Occipital lobe (tissue), 2 donors: ENCODE results near the gene PCDH9. TPM values are rescaled to one million over a fixed set of nuclear protein-coding genes. Genes with fewer than 3 reads are reported as not detected.

Experiments
- DNase-seq: peaks from one replicate; lab custom pipeline; 2025; lab: John Stamatoyannopoulos, UW
- total RNA-seq: library from RNA; depleted of rRNA; stranded (reverse); fragments of >200 nt; gene quantifications from one replicate; pipeline ENCODE4 v1.2.3, GENCODE V29; 2014

The PCDH9 gene
- 113 TPM for total RNA-seq

DNA sequence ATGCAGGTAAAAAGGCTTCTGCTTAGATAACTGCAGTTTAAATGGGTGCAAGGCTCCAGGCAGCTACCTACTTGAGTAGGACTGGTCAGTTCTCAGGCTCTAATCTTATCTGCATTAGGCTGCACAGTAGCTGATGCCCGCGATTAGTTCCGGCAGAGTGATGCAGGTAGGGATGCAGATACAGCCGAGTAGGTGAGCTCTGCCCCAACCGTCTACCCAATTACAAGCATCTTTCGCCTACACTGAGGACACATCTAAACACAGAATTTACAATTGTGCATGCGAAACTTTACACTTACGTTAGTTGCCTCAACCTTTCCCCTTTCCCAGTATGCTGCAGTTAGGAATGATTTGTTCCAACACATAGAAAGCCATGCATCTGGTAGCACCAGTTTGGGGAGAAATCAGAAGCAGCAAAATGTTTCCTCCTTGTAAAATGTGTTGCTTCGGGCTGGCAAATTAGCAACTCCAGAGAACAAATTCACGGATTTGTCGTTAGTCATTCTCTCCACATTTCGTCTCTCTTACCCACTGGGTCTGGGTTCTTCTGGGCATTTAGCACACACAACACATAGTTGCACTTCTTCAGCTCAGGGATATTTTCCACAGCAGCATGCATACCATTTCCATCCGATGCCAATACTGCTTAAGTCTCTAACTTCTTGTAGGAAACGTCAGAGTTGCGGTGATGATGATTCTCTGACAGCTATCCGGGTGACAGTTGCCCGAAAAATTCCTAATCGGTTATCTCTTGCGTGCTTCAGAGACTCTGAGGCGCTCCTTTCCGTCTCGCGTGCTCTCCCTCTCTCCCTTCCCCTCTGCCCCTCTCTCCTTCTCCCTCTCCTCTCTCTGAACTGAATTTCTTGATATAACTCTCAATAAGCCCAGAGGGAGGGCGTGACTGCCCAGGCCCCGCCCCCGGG is at the start of gene PCDH9:
Gene PCDH9 (minus strand): TSS at position 856 of the 923 bp plus-strand sequence. CDS start 1,896 bp downstream, outside the sequence.
- peak; percentile 23 for DNase-seq

DNA sequence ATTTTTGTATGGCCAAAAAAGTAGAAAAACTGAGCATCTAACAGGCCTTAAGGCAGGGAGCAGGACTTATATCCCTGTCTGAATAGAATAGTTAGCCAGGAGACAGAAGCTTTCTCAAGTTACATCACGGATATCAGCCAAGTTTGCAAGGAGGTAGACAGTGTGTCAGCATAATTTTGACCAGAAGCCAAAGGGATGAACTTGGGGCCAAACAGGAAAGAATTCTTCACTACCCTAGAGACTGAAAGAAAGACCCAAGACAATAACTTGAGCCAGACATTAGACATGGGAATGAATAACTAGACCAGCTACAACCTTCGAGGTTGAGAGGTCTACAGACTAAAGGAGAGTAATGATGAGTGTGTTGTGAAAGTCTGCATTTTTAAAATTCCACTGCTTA is 48.1 kb upstream of the PCDH9 start:
- no peak for DNase-seq

DNA sequence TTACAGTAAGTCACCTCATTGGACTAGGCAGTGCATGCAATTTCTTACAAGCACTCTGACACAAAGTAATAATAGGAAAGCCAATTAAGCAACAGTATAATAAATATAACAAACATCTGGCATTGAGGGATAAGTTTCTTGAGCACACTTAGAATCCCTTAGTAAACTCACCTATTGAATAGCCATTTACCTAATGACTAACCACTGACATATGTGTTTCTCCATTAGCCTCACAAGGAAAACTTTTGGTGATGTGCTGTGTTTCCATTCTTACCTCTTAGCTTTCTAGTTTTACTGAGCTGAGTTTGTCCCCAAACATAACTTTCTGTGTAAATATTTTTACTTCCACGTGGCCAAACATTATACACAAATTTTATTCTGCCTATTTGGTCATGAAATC is 47.4 kb upstream of the PCDH9 start:
- DNase-seq, result no peak

- DNase-seq, result no peak
These were observed 45.3 kb upstream of the PCDH9 start for GRCh38 chr13:67275351-67275960.

GRCh38 chr13:67273001-67273400 is 42.9 kb upstream of the PCDH9 start:
- DNase-seq, result no peak

- no peak for DNase-seq
These were observed 37.0 kb upstream of the PCDH9 start for GRCh38 chr13:67267136-67267535.

DNA sequence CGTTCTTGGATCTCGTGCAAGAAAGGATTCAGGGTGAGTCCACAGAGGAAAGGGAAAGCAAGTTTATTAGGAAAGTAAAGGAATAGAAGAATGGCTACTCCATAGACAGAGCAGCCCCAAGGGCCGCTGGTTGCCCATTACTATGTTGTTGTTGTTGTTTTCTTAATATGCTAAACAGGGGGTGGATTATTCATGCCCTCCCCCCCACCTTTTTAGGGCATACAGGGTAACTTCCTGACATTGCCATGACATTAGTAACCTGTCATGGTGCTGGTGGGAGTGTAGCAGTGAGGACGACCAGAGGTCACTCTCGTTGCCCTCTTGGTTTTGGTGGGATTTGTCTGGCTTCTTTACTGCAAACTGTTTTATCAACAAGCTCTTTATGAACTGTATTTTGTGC is 29.1 kb upstream of the PCDH9 start:
- DNase-seq, result no peak

DNA sequence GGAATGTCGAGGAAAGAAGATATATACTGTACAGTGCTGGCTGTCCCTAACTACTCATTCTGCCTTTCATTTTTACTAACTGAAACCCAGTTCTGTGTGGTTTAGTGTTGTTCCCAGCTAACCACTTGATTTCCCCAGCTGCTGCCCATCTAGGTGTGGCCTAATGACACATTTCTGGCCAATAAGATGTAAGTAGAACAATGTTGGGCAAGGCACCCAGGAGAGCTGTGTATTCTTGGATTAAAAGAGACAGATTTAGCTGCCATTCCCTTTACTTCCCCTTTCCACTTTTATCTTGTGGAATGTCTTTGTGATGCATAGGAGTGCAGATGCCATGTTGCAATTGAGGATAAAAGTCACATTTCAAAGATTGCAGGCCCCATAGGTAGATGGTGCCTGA is 28.3 kb upstream of the PCDH9 start:
- no peak for DNase-seq

GRCh38 chr13:67238861-67239260 is 8.7 kb upstream of the PCDH9 start:
- no peak for DNase-seq

- DNase-seq, result no peak
These were observed 8.2 kb upstream of the PCDH9 start for GRCh38 chr13:67238277-67238859.

DNA sequence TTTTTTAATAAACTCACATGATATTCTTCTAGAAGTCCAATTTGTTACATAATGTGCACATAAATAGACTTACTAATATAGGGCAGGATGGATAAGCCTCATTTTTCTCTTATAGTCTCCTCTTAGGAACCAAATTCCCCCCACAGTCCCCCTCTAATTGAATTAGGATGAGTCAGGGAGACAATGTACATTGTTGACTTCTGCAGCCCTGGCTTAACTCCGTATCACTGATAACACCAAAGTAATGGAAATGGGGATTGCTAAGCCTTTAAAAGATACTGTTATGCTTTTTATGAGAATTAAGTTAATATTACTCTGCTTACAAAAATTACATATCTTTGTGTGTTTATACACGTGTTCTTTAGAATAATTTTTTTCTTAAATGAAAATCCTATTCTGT is 5.1 kb upstream of the PCDH9 start:
- DNase-seq, result no peak

GRCh38 chr13:67232384-67232783 is 2.2 kb upstream of the PCDH9 start:
- DNase-seq, result no peak

DNA sequence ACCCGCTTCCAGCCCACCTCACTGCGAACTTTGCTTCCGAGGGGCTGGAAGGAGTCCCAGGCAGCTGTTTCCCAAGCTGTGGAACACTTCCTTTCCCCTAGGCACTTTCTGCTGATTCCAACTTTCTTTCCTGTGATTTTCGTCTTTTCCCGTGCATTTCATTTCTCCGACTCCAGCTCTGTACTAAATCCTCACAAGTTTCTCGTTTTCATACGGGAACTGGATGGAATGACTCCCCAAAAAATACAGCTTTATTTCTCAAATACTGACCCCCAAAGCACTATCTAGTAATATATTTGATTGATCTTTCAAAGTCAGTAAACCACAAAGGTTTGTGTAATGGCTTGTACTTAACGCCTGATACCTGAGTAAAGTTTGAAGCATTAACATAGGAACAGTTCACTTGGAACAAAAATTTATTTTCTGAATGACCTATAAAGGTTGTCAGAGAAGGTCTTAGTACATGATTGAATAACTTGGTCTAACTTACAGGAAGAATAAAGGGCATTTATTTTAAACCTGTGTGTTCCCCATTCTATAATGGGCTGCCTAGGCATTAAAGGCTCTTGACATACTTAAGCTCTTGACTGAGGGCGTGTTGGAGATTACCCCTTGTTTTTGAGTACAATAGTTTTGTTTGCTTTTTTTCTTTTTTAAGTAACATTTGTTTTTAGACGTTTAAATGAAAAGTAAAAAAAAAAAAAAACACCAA is 1.3 kb upstream of the PCDH9 start:
- DNase-seq, result no peak

- DNase-seq, result peak; percentile 97
These were observed 510 bp upstream of the PCDH9 start for GRCh38 chr13:67230404-67231288.

DNA sequence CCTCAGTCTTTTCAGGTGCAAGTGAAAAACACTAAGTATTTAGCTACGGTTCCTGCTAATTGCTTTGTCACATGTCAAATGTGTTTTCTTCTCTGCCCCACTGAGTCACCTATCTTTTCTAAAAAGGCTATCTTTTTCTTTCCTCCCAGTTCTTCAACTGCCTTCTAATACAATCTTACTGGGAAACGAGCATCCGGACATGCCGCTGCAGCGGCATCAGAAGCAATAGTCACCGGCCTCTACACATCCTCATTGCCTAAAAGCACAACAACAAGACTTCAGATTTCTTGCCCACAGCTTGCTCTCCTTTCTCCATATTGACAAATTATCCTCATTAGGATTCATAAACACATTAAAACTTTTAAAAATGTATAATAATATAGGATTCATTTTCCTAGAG is 1.2 kb downstream of the PCDH9 start:
- DNase-seq, result no peak

GRCh38 chr13:67228031-67228430 is 2.1 kb downstream of the PCDH9 start:
- DNase-seq, result no peak

- DNase-seq, result no peak
These were observed 2.8 kb downstream of the PCDH9 start for GRCh38 chr13:67227131-67227983.

DNA sequence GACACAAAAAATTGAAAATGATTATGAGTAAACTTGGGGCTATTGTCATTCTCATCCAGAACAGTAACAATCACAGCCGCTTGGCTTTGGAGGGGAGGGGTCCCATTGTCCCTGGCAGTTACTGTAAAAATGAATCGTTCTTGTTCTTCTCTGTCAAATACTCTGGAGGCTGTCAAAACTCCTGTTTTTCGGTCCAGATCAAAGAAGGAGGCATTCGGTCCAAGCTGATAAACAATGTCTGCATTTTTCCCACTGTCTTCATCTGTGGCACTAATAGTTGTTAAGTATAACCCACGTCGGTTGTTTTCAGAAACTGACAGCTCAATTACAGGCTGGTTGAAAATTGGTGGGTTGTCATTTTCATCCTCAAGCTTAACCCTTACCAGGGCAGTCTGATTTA is 3.4 kb downstream of the PCDH9 start:
- DNase-seq, result no peak

DNA sequence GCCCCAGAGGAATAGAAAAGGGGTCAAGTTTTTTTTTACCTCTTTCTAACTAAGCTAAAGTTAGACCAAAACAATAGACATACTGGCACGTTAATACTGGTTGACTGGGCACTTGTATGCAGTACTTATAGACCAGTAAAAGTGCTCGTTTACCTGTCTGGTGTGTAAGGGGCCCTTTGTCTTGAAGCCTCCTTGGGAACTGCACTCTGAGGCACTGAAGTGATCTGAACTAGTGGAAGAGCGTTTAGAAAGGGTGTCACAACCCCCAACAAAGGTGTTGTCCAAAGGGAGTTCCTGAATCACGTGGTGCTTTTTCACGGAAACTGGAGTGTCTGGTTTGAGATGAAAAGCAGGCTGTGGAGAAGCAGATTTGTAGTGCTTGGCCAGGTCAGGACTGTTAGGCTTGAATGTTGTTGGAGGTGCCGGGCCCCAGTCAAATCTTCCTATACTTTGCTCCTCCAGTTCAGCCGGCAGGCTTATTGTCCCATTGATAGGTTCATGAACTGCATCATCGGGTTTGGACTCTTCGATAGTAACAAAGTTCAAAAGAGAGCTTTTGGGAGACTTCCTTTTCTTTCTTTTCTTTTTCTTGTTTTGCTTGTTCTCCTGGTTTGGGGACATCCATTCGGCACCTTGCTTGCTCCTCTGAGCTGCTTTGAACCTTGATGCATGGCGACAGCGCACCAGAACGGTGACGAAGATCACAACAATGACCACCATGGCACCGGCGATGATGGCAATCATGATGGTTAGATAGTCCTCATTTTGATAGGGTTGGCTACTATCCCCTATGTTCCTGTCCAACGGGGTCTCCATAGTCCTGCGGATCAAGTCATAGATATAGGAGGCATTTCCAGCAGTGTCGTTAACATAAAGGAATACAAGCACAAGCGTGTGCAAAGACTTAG is 4.6 kb downstream of the PCDH9 start:
- DNase-seq, result no peak
